H9 (cell line): ENCODE results near the gene TRABD2B. TPM values are rescaled to one million over a fixed set of nuclear protein-coding genes. Genes with fewer than 3 reads are reported as not detected.

Source experiments
- DNase-seq: peaks from one replicate; pipeline ENCODE4 v3.0.0-alpha.2; 2017
- H2AFZ ChIP-seq: one replicate; pipeline ENCODE4 v1.6.1; 2013; ENCODE audit warnings: mild to moderate bottlenecking, low read length, control low read depth, moderate library complexity
- H2AK5ac ChIP-seq: 2 replicates; pipeline ENCODE4 v1.6.1; 2013; ENCODE audit warnings: low read length, control low read depth, mixed read lengths; ENCODE audit not compliant: insufficient read length
- H2BK120ac ChIP-seq: one replicate; pipeline ENCODE4 v1.6.1; 2013; ENCODE audit warnings: low read depth, mild to moderate bottlenecking, low read length, control low read depth, inconsistent platforms; ENCODE audit not compliant: poor library complexity, severe bottlenecking
- H2BK12ac ChIP-seq: 2 replicates; pipeline ENCODE4 v1.6.1; 2013; ENCODE audit warnings: low read length, control low read depth, mixed read lengths, low read depth; ENCODE audit not compliant: insufficient read length
- H2BK15ac ChIP-seq: 2 replicates; pipeline ENCODE4 v1.6.1; 2013; ENCODE audit warnings: low read depth, low read length, control low read depth
- H2BK20ac ChIP-seq: one replicate; pipeline ENCODE4 v1.6.1; 2013; ENCODE audit warnings: low read depth, mild to moderate bottlenecking, low read length, control low read depth, inconsistent platforms; ENCODE audit not compliant: poor library complexity, severe bottlenecking
- H2BK5ac ChIP-seq: 2 replicates; pipeline ENCODE4 v1.6.1; 2013; ENCODE audit warnings: low read length, control low read depth, mixed read lengths; ENCODE audit not compliant: insufficient read length
- H3K14ac ChIP-seq: 2 replicates; pipeline ENCODE4 v1.6.1; 2013; ENCODE audit warnings: low read length, control low read depth; ENCODE audit not compliant: insufficient read depth
- H3K18ac ChIP-seq: 2 replicates; pipeline ENCODE4 v1.6.1; 2013; ENCODE audit warnings: low read depth, mild to moderate bottlenecking, mixed read lengths, low read length, control low read depth; ENCODE audit not compliant: insufficient read length
- H3K23ac ChIP-seq: 2 replicates; pipeline ENCODE4 v1.6.1; 2013; ENCODE audit warnings: low read length, control low read depth, mixed read lengths, low read depth; ENCODE audit not compliant: insufficient read length
- H3K23me2 ChIP-seq: 2 replicates; pipeline ENCODE4 v1.6.1; 2013; ENCODE audit warnings: low read depth, mild to moderate bottlenecking, mixed read lengths, low read length, control low read depth; ENCODE audit not compliant: insufficient read length, poor library complexity, severe bottlenecking
- H3K27ac ChIP-seq: 2 replicates; pipeline ENCODE4 v1.5.1; 2013; ENCODE audit warnings: low read length, control low read depth, mixed read lengths, low read depth; ENCODE audit not compliant: insufficient read length
- H3K27me3 ChIP-seq: 2 replicates; pipeline ENCODE4 v1.6.1; 2013; ENCODE audit warnings: low read length, control low read depth, inconsistent platforms; ENCODE audit not compliant: insufficient read depth
- H3K4ac ChIP-seq: 2 replicates; pipeline ENCODE4 v1.6.1; 2013; ENCODE audit warnings: low read depth, mild to moderate bottlenecking, control low read depth, inconsistent platforms, low read length, moderate library complexity
- H3K4me1 ChIP-seq: 2 replicates; pipeline ENCODE4 v1.6.1; 2013; ENCODE audit warnings: low read length, control low read depth, inconsistent platforms; ENCODE audit not compliant: insufficient read depth
- H3K4me2 ChIP-seq: 2 replicates; pipeline ENCODE4 v1.6.1; 2013; ENCODE audit warnings: low read length, control low read depth, mixed read lengths; ENCODE audit not compliant: insufficient read length, insufficient read depth
- H3K56ac ChIP-seq: 2 replicates; pipeline ENCODE4 v1.6.1; 2013; ENCODE audit warnings: low read depth, mild to moderate bottlenecking, mixed read lengths, low read length, control low read depth; ENCODE audit not compliant: insufficient read length
- H3K79me1 ChIP-seq: 2 replicates; pipeline ENCODE4 v1.6.1; 2013; ENCODE audit warnings: low read depth, mild to moderate bottlenecking, moderate library complexity, low read length, control low read depth, inconsistent platforms; ENCODE audit not compliant: insufficient read depth, poor library complexity, severe bottlenecking
- H3K79me2 ChIP-seq: 2 replicates; pipeline ENCODE4 v1.6.1; 2013; ENCODE audit warnings: low read length, control low read depth, inconsistent platforms; ENCODE audit not compliant: insufficient read depth
- H3K9ac ChIP-seq: 2 replicates; pipeline ENCODE4 v1.6.1; 2013; ENCODE audit warnings: low read length, control low read depth, mixed read lengths; ENCODE audit not compliant: insufficient read length; ENCODE audit errors: extremely low read depth
- H3K9me3 ChIP-seq: one replicate; pipeline ENCODE4 v1.6.1; 2013; ENCODE audit warnings: low read depth, low read length, inconsistent platforms; ENCODE audit not compliant: control insufficient read depth
- H3T11ph ChIP-seq: one replicate; pipeline ENCODE4 v1.6.1; 2013; ENCODE audit warnings: mild to moderate bottlenecking, low read length, control low read depth, inconsistent platforms
- H4K20me1 ChIP-seq: one replicate; pipeline ENCODE4 v1.6.1; 2013; ENCODE audit not compliant: control insufficient read depth, insufficient read length, insufficient read depth
- H4K5ac ChIP-seq: 2 replicates; pipeline ENCODE4 v1.6.1; 2013; ENCODE audit warnings: low read depth, mild to moderate bottlenecking, mixed read lengths, low read length, control low read depth; ENCODE audit not compliant: insufficient read length
- H4K8ac ChIP-seq: replicated peaks from 2 replicates; pipeline ENCODE4 v1.6.1; 2013; ENCODE audit warnings: low read length, control low read depth, mixed read lengths, low read depth; ENCODE audit not compliant: insufficient read length
- H4K91ac ChIP-seq: 2 replicates; pipeline ENCODE4 v1.6.1; 2013; ENCODE audit warnings: low read depth, mild to moderate bottlenecking, moderate library complexity, mixed read lengths, low read length, control low read depth; ENCODE audit not compliant: insufficient read length
- H3K27ac Mint-ChIP-seq, 3 experiments: 2 replicates in 2 of 3; 3 replicates in 1 of 3; pipeline ENCODE4 v1.8.0; 2020 to 2021; ENCODE audit warnings: mixed read lengths in 3 of 3, mild to moderate bottlenecking in 1 of 3, moderate library complexity in 1 of 3
- H3K27me3 Mint-ChIP-seq: 2 replicates; pipeline ENCODE4 v1.8.0; 2021; ENCODE audit warnings: low read depth, mild to moderate bottlenecking, moderate library complexity, mixed read lengths
- H3K36me3 Mint-ChIP-seq, 3 experiments: 2 replicates in 2 of 3; 3 replicates in 1 of 3; pipeline ENCODE4 v1.8.0; 2020 to 2021; ENCODE audit warnings: low read depth in 3 of 3, mixed read lengths in 3 of 3; ENCODE audit not compliant: insufficient read depth in 1 of 3
- H3K4me1 Mint-ChIP-seq, 2 experiments: 2 replicates each; pipeline ENCODE4 v1.8.0; 2020; ENCODE audit warnings: mixed read lengths in 2 of 2
- H3K4me3 Mint-ChIP-seq, 2 experiments: 2 replicates in 1 of 2; 3 replicates in 1 of 2; pipeline ENCODE4 v1.8.0; 2020 to 2021; ENCODE audit warnings: mild to moderate bottlenecking in 2 of 2, mixed read lengths in 2 of 2, moderate library complexity in 1 of 2
- H3K9me3 Mint-ChIP-seq, 2 experiments: 2 replicates in 1 of 2; 3 replicates in 1 of 2; pipeline ENCODE4 v1.8.0; 2020; ENCODE audit warnings: mild to moderate bottlenecking in 2 of 2, mixed read lengths in 2 of 2, moderate library complexity in 1 of 2
- WGBS: extraction: QIAGEN DNeasy Blood & Tissue Kit; methylation state at CpG from one replicate; pipeline ENCODE4 v1.1.7; 2013; ENCODE audit warnings: missing lambda C conversion rate, low lambda C conversion rate, mixed read lengths; ENCODE audit not compliant: insufficient read length; ENCODE audit errors: extremely low coverage; 5-methylcytosine and 5-hydroxymethylcytosine counted together
- total RNA-seq: library from RNA; stranded (reverse); gene quantifications from 2 replicates; pipeline ENCODE4 v1.2.1, GENCODE V29; 2021
- TF ChIP-seq, protein P1 (sequence below): fragments of 200-600 bp; sonication (generic); conservative IDR thresholded peaks from 3 replicates; pipeline ENCODE4 v1.8.0; 2021; ENCODE audit warnings: antibody characterized with exemption, mild to moderate bottlenecking

The TRABD2B gene
- total RNA-seq, 1 experiment from 2014 or later = 2.3 TPM

- H3K27me3 ChIP-seq = no peaks in the 10 kb centered on the region
- no peaks in the 10 kb centered on the region for H3K79me2 ChIP-seq
- H4K5ac ChIP-seq = no peak overlapping the region
- H3K9me3 Mint-ChIP-seq = no peaks in the 10 kb centered on the region
- peaks cover 8 to 14% of the 10 kb centered on the region in 2 experiments for H3K4me1 Mint-ChIP-seq
- H3K27ac Mint-ChIP-seq = no peak overlapping the region
- H2BK5ac ChIP-seq = no peak overlapping the region
- H3K9me3 ChIP-seq = no peaks in the 10 kb centered on the region
- no peak overlapping the region for H3K56ac ChIP-seq
- H3K14ac ChIP-seq = no peak overlapping the region
- no peak overlapping the region for H3K23ac ChIP-seq
- H3T11ph ChIP-seq = no peak overlapping the region
- H3K4me3 Mint-ChIP-seq = no peak overlapping the region
- no peak overlapping the region for H3K18ac ChIP-seq
- no peaks in the 10 kb centered on the region; the same call in 1 of the 2 replicates for H3K4me1 ChIP-seq
- no peak overlapping the region for H4K8ac ChIP-seq
- H4K20me1 ChIP-seq = no peaks in the 10 kb centered on the region
- H2BK20ac ChIP-seq = no peak overlapping the region
- WGBS = no CpG with 5 or more reads among the region's 7 CpGs
- no peak overlapping the region for H3K4ac ChIP-seq
- no peaks in the 10 kb centered on the region for H3K23me2 ChIP-seq
- H3K79me1 ChIP-seq = no peaks in the 10 kb centered on the region
- H2AFZ ChIP-seq = no peak overlapping the region
- H4K91ac ChIP-seq = no peak overlapping the region
- H2BK15ac ChIP-seq = no peak overlapping the region
- H3K27me3 Mint-ChIP-seq = peaks cover 1% of the 10 kb centered on the region; the same call in 1 of the 2 replicates
- TF ChIP-seq, protein P1, sequence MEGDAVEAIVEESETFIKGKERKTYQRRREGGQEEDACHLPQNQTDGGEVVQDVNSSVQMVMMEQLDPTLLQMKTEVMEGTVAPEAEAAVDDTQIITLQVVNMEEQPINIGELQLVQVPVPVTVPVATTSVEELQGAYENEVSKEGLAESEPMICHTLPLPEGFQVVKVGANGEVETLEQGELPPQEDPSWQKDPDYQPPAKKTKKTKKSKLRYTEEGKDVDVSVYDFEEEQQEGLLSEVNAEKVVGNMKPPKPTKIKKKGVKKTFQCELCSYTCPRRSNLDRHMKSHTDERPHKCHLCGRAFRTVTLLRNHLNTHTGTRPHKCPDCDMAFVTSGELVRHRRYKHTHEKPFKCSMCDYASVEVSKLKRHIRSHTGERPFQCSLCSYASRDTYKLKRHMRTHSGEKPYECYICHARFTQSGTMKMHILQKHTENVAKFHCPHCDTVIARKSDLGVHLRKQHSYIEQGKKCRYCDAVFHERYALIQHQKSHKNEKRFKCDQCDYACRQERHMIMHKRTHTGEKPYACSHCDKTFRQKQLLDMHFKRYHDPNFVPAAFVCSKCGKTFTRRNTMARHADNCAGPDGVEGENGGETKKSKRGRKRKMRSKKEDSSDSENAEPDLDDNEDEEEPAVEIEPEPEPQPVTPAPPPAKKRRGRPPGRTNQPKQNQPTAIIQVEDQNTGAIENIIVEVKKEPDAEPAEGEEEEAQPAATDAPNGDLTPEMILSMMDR = no peak
- H3K9ac ChIP-seq = no peak overlapping the region
- no peak overlapping the region for H3K27ac ChIP-seq
- H3K36me3 Mint-ChIP-seq = no peaks in the 10 kb centered on the region
- H3K4me2 ChIP-seq = no peak overlapping the region
- H2BK12ac ChIP-seq = no peak overlapping the region
- no peak overlapping the region for H2BK120ac ChIP-seq
- no peak for DNase-seq
- H2AK5ac ChIP-seq = no peak overlapping the region
These were observed 111.0 kb downstream of the TRABD2B start for GRCh38 chr1:47886141-47886540.
